OCI-LY1 (cell line): ENCODE measurements around the gene SLC17A9.

Source experiments
- EZH2 ChIP-seq: fragments of 200-600 bp; sonication (generic), shearing (Covaris generic); IDR thresholded peaks from 2 replicates; pipeline ENCODE4 v1.8.0; 2017; ENCODE audit warnings: borderline replicate concordance, mixed run types, mild to moderate bottlenecking, antibody characterized with exemption, low read length, moderate library complexity, mixed read lengths
- TF ChIP-seq, protein P1 (sequence below): fragments of 200-600 bp; sonication (generic), shearing (Covaris generic); IDR thresholded peaks from 2 replicates; pipeline ENCODE4 v1.5.1; 2017; ENCODE audit warnings: mild to moderate bottlenecking, antibody characterized with exemption, low read length, moderate library complexity, mixed read lengths

DNA sequence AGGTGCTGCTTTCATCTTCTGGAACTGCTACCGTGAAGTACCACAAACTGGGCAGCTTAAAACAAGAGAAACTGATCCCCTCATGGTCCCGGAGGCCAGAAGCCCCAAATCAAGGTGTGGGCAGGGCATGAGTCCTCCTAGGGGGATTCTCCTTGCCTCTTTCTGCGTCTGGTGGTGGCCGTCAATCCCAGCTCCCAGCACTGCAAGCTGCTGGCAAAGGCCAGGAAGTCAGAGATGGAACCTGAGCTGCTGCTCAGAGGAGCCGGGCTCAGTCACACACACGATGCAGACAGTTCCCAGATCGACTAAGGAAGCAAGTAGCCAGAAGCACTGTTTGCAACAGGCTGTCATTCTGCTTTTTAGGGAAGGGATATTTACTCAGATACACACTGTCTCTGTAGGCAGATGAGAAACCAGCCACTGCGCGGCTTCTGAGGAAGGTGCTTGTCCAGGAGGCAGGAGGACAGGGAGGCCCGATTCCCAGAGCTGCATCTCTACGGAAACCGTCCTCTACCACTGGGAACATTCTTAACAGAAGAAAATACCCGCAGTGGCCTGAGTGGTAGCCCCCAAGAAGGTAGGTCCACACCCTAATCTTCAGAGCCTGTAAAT, 38.8 kb downstream of the SLC17A9 start:
- TF ChIP-seq, protein P1, sequence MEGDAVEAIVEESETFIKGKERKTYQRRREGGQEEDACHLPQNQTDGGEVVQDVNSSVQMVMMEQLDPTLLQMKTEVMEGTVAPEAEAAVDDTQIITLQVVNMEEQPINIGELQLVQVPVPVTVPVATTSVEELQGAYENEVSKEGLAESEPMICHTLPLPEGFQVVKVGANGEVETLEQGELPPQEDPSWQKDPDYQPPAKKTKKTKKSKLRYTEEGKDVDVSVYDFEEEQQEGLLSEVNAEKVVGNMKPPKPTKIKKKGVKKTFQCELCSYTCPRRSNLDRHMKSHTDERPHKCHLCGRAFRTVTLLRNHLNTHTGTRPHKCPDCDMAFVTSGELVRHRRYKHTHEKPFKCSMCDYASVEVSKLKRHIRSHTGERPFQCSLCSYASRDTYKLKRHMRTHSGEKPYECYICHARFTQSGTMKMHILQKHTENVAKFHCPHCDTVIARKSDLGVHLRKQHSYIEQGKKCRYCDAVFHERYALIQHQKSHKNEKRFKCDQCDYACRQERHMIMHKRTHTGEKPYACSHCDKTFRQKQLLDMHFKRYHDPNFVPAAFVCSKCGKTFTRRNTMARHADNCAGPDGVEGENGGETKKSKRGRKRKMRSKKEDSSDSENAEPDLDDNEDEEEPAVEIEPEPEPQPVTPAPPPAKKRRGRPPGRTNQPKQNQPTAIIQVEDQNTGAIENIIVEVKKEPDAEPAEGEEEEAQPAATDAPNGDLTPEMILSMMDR: no peak
- TF ChIP-seq EZH2: no peak
